WTC11 (cell line): ENCODE results near the gene IL11RA.

Experiments
- KAT7 ChIP-seq: sonication (generic); formaldehyde crosslinking; IDR thresholded peaks from 2 replicates; pipeline ENCODE4 v1.8.1; 2023; ENCODE audit warnings: missing genetic modification reagents, mild to moderate bottlenecking, borderline replicate concordance
- ZNF263 ChIP-seq: sonication (generic); formaldehyde crosslinking; IDR thresholded peaks from 2 replicates; pipeline ENCODE4 v1.8.1; 2022; ENCODE audit warnings: low read depth, mild to moderate bottlenecking, moderate library complexity, missing genetic modification reagents

GRCh38 chr9:34674440-34674839 lies 22.5 kb downstream of the IL11RA start:
- TF ChIP-seq ZNF263 (no peak), KAT7 (no peak)
